Measurements from ENCODE around the gene TRPM1. TPM values are rescaled to one million over a fixed set of nuclear protein-coding genes. Genes with fewer than 3 reads are reported as not detected.

The TRPM1 gene
- total RNA-seq, 1 donor from 2014 or later, result not detected

- intact Hi-C loops (cut with micrococcal nuclease), result no loop called here
- DNase-seq, result no peak
- Mint-ChIP-seq H3K4me3 (no peak overlapping the region), H3K4me1 (no peaks in the 10 kb centered on the region), H3K27ac (no peak overlapping the region), H3K9me3 (no peaks in the 10 kb centered on the region), H3K36me3 (ENCODE audit: low read depth) (no peaks in the 10 kb centered on the region), H3K27me3 (peaks cover 12% of the 10 kb centered on the region)
Measured at GRCh38 chr15:31041610-31042009, 59.9 kb downstream of the TRPM1 start.

- H3K27ac Mint-ChIP-seq, result no peak overlapping the region
- intact Hi-C loops (cut with micrococcal nuclease), result no loop called here
- peaks cover 10% of the 10 kb centered on the region for H3K27me3 Mint-ChIP-seq
- no peak for DNase-seq
- no peaks in the 10 kb centered on the region for H3K36me3 Mint-ChIP-seq (ENCODE audit: low read depth)
- H3K9me3 Mint-ChIP-seq, result no peaks in the 10 kb centered on the region
- no peak overlapping the region for H3K4me3 Mint-ChIP-seq
- no peaks in the 10 kb centered on the region for H3K4me1 Mint-ChIP-seq
Measured at GRCh38 chr15:31040611-31041010, 60.9 kb downstream of the TRPM1 start.

GRCh38 chr15:31039961-31040360 lies 61.6 kb downstream of the TRPM1 start:
- Mint-ChIP-seq H3K36me3 (ENCODE audit: low read depth) (no peaks in the 10 kb centered on the region), H3K4me3 (no peak overlapping the region), H3K4me1 (no peaks in the 10 kb centered on the region), H3K9me3 (no peaks in the 10 kb centered on the region), H3K27me3 (peaks cover 10% of the 10 kb centered on the region), H3K27ac (no peak overlapping the region)
- DNase-seq, result no peak
- intact Hi-C loops (cut with micrococcal nuclease), result no loop called here

- Mint-ChIP-seq H3K27me3 (peaks cover 2% of the 10 kb centered on the region), H3K4me3 (no peak overlapping the region)
Measured at GRCh38 chr15:31037731-31038477, 63.6 kb downstream of the TRPM1 start.

GRCh38 chr15:31036783-31037182 lies 64.7 kb downstream of the TRPM1 start:
- Mint-ChIP-seq H3K36me3 (ENCODE audit: low read depth) (no peaks in the 10 kb centered on the region), H3K9me3 (no peaks in the 10 kb centered on the region), H3K27me3 (peaks cover 2% of the 10 kb centered on the region), H3K4me1 (no peaks in the 10 kb centered on the region), H3K4me3 (no peak overlapping the region), H3K27ac (no peak overlapping the region)
- intact Hi-C loops (cut with micrococcal nuclease), result no loop called here
- no peak for DNase-seq

More at GRCh38 chr15:31037731-31038477, 63.6 kb downstream of the TRPM1 start:
- H3K36me3 Mint-ChIP-seq (ENCODE audit: low read depth), result no peaks in the 10 kb centered on the region
- H3K9me3 Mint-ChIP-seq, result no peaks in the 10 kb centered on the region
- H3K27ac Mint-ChIP-seq, result no peak overlapping the region
- intact Hi-C loops (cut with micrococcal nuclease), result no loop called here
- DNase-seq, result no peak
- H3K4me1 Mint-ChIP-seq, result no peaks in the 10 kb centered on the region

- no peaks in the 10 kb centered on the region for H3K27me3 Mint-ChIP-seq
- no peak overlapping the region for H3K27ac Mint-ChIP-seq
- no peaks in the 10 kb centered on the region for H3K36me3 Mint-ChIP-seq (ENCODE audit: low read depth)
- intact Hi-C loops (cut with micrococcal nuclease), result no loop called here
- DNase-seq, result no peak
- no peak overlapping the region for H3K4me3 Mint-ChIP-seq
- no peaks in the 10 kb centered on the region for H3K4me1 Mint-ChIP-seq
- H3K9me3 Mint-ChIP-seq, result no peaks in the 10 kb centered on the region
Measured at GRCh38 chr15:31035610-31036009, 65.9 kb downstream of the TRPM1 start.

- H3K27me3 Mint-ChIP-seq, result peaks cover 4% of the 10 kb centered on the region
- H3K36me3 Mint-ChIP-seq (ENCODE audit: low read depth), result no peaks in the 10 kb centered on the region
- H3K27ac Mint-ChIP-seq, result no peak overlapping the region
- H3K4me3 Mint-ChIP-seq, result no peak overlapping the region
- H3K4me1 Mint-ChIP-seq, result no peaks in the 10 kb centered on the region
- intact Hi-C loops (cut with micrococcal nuclease), result no loop called here
- no peaks in the 10 kb centered on the region for H3K9me3 Mint-ChIP-seq
- DNase-seq, result no peak
Measured at GRCh38 chr15:31034152-31034551, 67.4 kb downstream of the TRPM1 start.

- peaks cover 13% of the 10 kb centered on the region for H3K27me3 Mint-ChIP-seq
- no peak overlapping the region for H3K4me3 Mint-ChIP-seq
- H3K9me3 Mint-ChIP-seq, result no peaks in the 10 kb centered on the region
- no peaks in the 10 kb centered on the region for H3K4me1 Mint-ChIP-seq
- no peak for DNase-seq
- intact Hi-C loops (cut with micrococcal nuclease), result no loop called here
- H3K27ac Mint-ChIP-seq, result no peak overlapping the region
- H3K36me3 Mint-ChIP-seq (ENCODE audit: low read depth), result no peaks in the 10 kb centered on the region
Measured at GRCh38 chr15:31032961-31033371, 68.6 kb downstream of the TRPM1 start.

GRCh38 chr15:31031471-31032067 lies 70.0 kb downstream of the TRPM1 start:
- Mint-ChIP-seq H3K4me1 (no peaks in the 10 kb centered on the region), H3K4me3 (no peak overlapping the region), H3K36me3 (ENCODE audit: low read depth) (no peaks in the 10 kb centered on the region), H3K27me3 (peaks cover 21% of the 10 kb centered on the region), H3K27ac (no peak overlapping the region), H3K9me3 (no peaks in the 10 kb centered on the region)
- intact Hi-C loops (cut with micrococcal nuclease), result no loop called here
- peak; percentile 55 for DNase-seq

GRCh38 chr15:31027910-31028578 lies 73.5 kb downstream of the TRPM1 start:
- H3K4me3 Mint-ChIP-seq, result no peak overlapping the region
- no peak for DNase-seq
- no peak overlapping the region for H3K27ac Mint-ChIP-seq
- H3K36me3 Mint-ChIP-seq (ENCODE audit: low read depth), result no peaks in the 10 kb centered on the region
- intact Hi-C loops (cut with micrococcal nuclease), result no loop called here
- H3K4me1 Mint-ChIP-seq, result no peaks in the 10 kb centered on the region
- peaks cover 31% of the 10 kb centered on the region for H3K27me3 Mint-ChIP-seq
- no peaks in the 10 kb centered on the region for H3K9me3 Mint-ChIP-seq

- peaks cover 33% of the 10 kb centered on the region for H3K27me3 Mint-ChIP-seq
- H3K4me1 Mint-ChIP-seq, result no peaks in the 10 kb centered on the region
- H3K36me3 Mint-ChIP-seq (ENCODE audit: low read depth), result no peaks in the 10 kb centered on the region
- H3K9me3 Mint-ChIP-seq, result no peaks in the 10 kb centered on the region
- no peak for DNase-seq
- no peak overlapping the region for H3K4me3 Mint-ChIP-seq
- intact Hi-C loops (cut with micrococcal nuclease), result no loop called here
- no peak overlapping the region for H3K27ac Mint-ChIP-seq
Measured at GRCh38 chr15:31025996-31026395, 75.5 kb downstream of the TRPM1 start.

- intact Hi-C loops (cut with micrococcal nuclease), result no loop called here
- Mint-ChIP-seq H3K27ac (no peak overlapping the region), H3K9me3 (peaks cover 5% of the 10 kb centered on the region)
Measured at GRCh38 chr15:31024979-31025378, 76.5 kb downstream of the TRPM1 start.

GRCh38 chr15:31024330-31024729 lies 77.2 kb downstream of the TRPM1 start:
- no peak for DNase-seq
- Mint-ChIP-seq H3K4me3 (no peak overlapping the region), H3K9me3 (peaks cover 5% of the 10 kb centered on the region), H3K27me3 (peaks cover 30% of the 10 kb centered on the region), H3K4me1 (no peaks in the 10 kb centered on the region), H3K27ac (no peak overlapping the region), H3K36me3 (ENCODE audit: low read depth) (no peaks in the 10 kb centered on the region)
- intact Hi-C loops (cut with micrococcal nuclease), result no loop called here

More at GRCh38 chr15:31024979-31025378, 76.5 kb downstream of the TRPM1 start:
- DNase-seq, result no peak
- H3K4me1 Mint-ChIP-seq, result no peaks in the 10 kb centered on the region
- no peaks in the 10 kb centered on the region for H3K36me3 Mint-ChIP-seq (ENCODE audit: low read depth)
- H3K27me3 Mint-ChIP-seq, result peaks cover 33% of the 10 kb centered on the region
- no peak overlapping the region for H3K4me3 Mint-ChIP-seq

GRCh38 chr15:31023841-31024240 lies 77.7 kb downstream of the TRPM1 start:
- H3K4me1 Mint-ChIP-seq, result no peaks in the 10 kb centered on the region
- intact Hi-C loops (cut with micrococcal nuclease), result no loop called here
- no peaks in the 10 kb centered on the region for H3K36me3 Mint-ChIP-seq (ENCODE audit: low read depth)
- H3K4me3 Mint-ChIP-seq, result no peak overlapping the region
- DNase-seq, result no peak
- peaks cover 5% of the 10 kb centered on the region for H3K9me3 Mint-ChIP-seq
- peaks cover 25% of the 10 kb centered on the region for H3K27me3 Mint-ChIP-seq
- H3K27ac Mint-ChIP-seq, result no peak overlapping the region
